ENCODE data around the gene BSN. TPM values are rescaled to one million over a fixed set of nuclear protein-coding genes. Genes with fewer than 3 reads are reported as not detected.

The BSN gene
- total RNA-seq, 2 donors from 2014 or later = 0.17 to 0.21 TPM

- no peaks in the 10 kb centered on the region for H3K4me1 ChIP-seq
- no peaks in the 10 kb centered on the region for H3K36me3 ChIP-seq
- TF ChIP-seq CTCF (IDR thresholded peaks at IDR 0.05) = no peak
- H3K27me3 ChIP-seq = no peaks in the 10 kb centered on the region
- H3K9me3 ChIP-seq = no peaks in the 10 kb centered on the region
- no peak overlapping the region for H3K4me3 ChIP-seq
- H3K9ac ChIP-seq (ENCODE audit: low read depth in 2 of 2, low read length in 2 of 2) = no peak overlapping the region
- no peak overlapping the region for H3K27ac ChIP-seq
- intact Hi-C loops (cut with DNase I) = no loop called here
- DNase-seq = no peak
These were observed 99.3 kb downstream of the BSN start for GRCh38 chr3:49653621-49654020.

GRCh38 chr3:49654176-49654825 is 100.0 kb downstream of the BSN start:
- no peak overlapping the region for H3K27ac ChIP-seq
- H3K4me3 ChIP-seq = no peak overlapping the region
- H3K9ac ChIP-seq (ENCODE audit: low read depth in 2 of 2, low read length in 2 of 2) = no peak overlapping the region
- DNase-seq = no peak
- no peaks in the 10 kb centered on the region for H3K9me3 ChIP-seq
- no peaks in the 10 kb centered on the region for H3K4me1 ChIP-seq
- intact Hi-C loops (cut with DNase I) = no loop called here
- no peaks in the 10 kb centered on the region for H3K27me3 ChIP-seq
- no peak for TF ChIP-seq CTCF (IDR thresholded peaks at IDR 0.05)
- H3K36me3 ChIP-seq = no peaks in the 10 kb centered on the region

GRCh38 chr3:49654955-49655556 is 100.8 kb downstream of the BSN start:
- no peaks in the 10 kb centered on the region for H3K27me3 ChIP-seq
- H3K4me1 ChIP-seq = no peaks in the 10 kb centered on the region
- no peak for TF ChIP-seq CTCF (IDR thresholded peaks at IDR 0.05)
- no peak overlapping the region for H3K4me3 ChIP-seq
- no peak overlapping the region for H3K9ac ChIP-seq (ENCODE audit: low read depth in 2 of 2, low read length in 2 of 2)
- DNase-seq = no peak
- no peak overlapping the region for H3K27ac ChIP-seq
- H3K9me3 ChIP-seq = no peaks in the 10 kb centered on the region
- intact Hi-C loops (cut with DNase I) = loop anchor here (5.0 kb wide), 1 partner anchor 93 kb away; no protein-coding TSS in a partner anchor
- H3K36me3 ChIP-seq = no peaks in the 10 kb centered on the region

- DNase-seq = no peak
- no peak for TF ChIP-seq CTCF (IDR thresholded peaks at IDR 0.05)
- Histone ChIP-seq H3K4me1 (no peaks in the 10 kb centered on the region), H3K4me3 (no peak overlapping the region), H3K9me3 (no peaks in the 10 kb centered on the region), H3K9ac (ENCODE audit: low read depth in 2 of 2, low read length in 2 of 2) (no peak overlapping the region), H3K27ac (no peak overlapping the region), H3K36me3 (no peaks in the 10 kb centered on the region), H3K27me3 (no peaks in the 10 kb centered on the region)
- intact Hi-C loops (cut with DNase I) = loop anchor here (5.0 kb wide), 1 partner anchor 94 kb away; no protein-coding TSS in a partner anchor
These were observed 101.5 kb downstream of the BSN start for GRCh38 chr3:49655731-49656285.

GRCh38 chr3:49656541-49657112 is 102.3 kb downstream of the BSN start:
- DNase-seq = no peak
- intact Hi-C loops (cut with DNase I) = loop anchor here (5.0 kb wide), 1 partner anchor 94 kb away; no protein-coding TSS in a partner anchor
- Histone ChIP-seq H3K9me3 (no peaks in the 10 kb centered on the region), H3K27ac (no peak overlapping the region), H3K4me3 (no peak overlapping the region), H3K27me3 (no peaks in the 10 kb centered on the region), H3K36me3 (no peaks in the 10 kb centered on the region), H3K9ac (ENCODE audit: low read depth in 2 of 2, low read length in 2 of 2) (no peak overlapping the region), H3K4me1 (no peaks in the 10 kb centered on the region)
- no peak for TF ChIP-seq CTCF (IDR thresholded peaks at IDR 0.05)

All from colonic mucosa (tissue), 4 donors.